Measurements from ENCODE around the gene NDUFAF2.

NDUFAF2 gene

GRCh38 chr5:60945813-60946187 lies 795 bp downstream of the NDUFAF2 start:
- peaks cover 74% of the 10 kb centered on the region for H3K79me2 ChIP-seq (ENCODE audit: insufficient read depth, low read depth)
- peak overlapping the region; percentile 23 for H3K4me3 ChIP-seq (IDR thresholded peaks at IDR 0.05; ENCODE audit: insufficient read depth, low read depth, low read length)
- H3K36me3 ChIP-seq (ENCODE audit: insufficient read depth) = no peaks in the 10 kb centered on the region
- no peaks in the 10 kb centered on the region for H3K27me3 ChIP-seq (ENCODE audit: insufficient read depth, low read depth)
- peak overlapping the region; percentile 84 for H2AFZ ChIP-seq (ENCODE audit: low read depth)
- peaks cover 22% of the 10 kb centered on the region for H3K4me1 ChIP-seq (ENCODE audit: low read depth, poor library complexity, severe bottlenecking)
- peak overlapping the region; percentile 83 for H3K27ac ChIP-seq
- H4K20me1 ChIP-seq (ENCODE audit: insufficient read depth) = no peaks in the 10 kb centered on the region
- H3K4me2 ChIP-seq = peak overlapping the region; percentile 71
- no peak for TF ChIP-seq CTCF (conservative IDR thresholded peaks at IDR 0.05; ENCODE audit: low read depth, low read length)
- peak overlapping the region; percentile 93 for H3K9ac ChIP-seq

- Histone ChIP-seq H4K20me1 (ENCODE audit: insufficient read depth) (no peaks in the 10 kb centered on the region), H3K9ac (no peak overlapping the region), H3K4me3 (IDR thresholded peaks at IDR 0.05; ENCODE audit: insufficient read depth, low read depth, low read length) (no peak overlapping the region), H3K4me2 (no peak overlapping the region), H3K79me2 (ENCODE audit: insufficient read depth, low read depth) (peaks cover 74% of the 10 kb centered on the region), H2AFZ (ENCODE audit: low read depth) (no peak overlapping the region), H3K4me1 (ENCODE audit: low read depth, poor library complexity, severe bottlenecking) (peaks cover 16% of the 10 kb centered on the region), H3K36me3 (ENCODE audit: insufficient read depth) (no peaks in the 10 kb centered on the region), H3K27me3 (ENCODE audit: insufficient read depth, low read depth) (no peaks in the 10 kb centered on the region), H3K27ac (no peak overlapping the region)
- TF ChIP-seq CTCF (conservative IDR thresholded peaks at IDR 0.05; ENCODE audit: low read depth, low read length) = no peak
Measured at GRCh38 chr5:60948738-60949137, 3.7 kb downstream of the NDUFAF2 start.

- TF ChIP-seq CTCF (conservative IDR thresholded peaks at IDR 0.05; ENCODE audit: low read depth, low read length) = no peak
- Histone ChIP-seq H3K36me3 (ENCODE audit: insufficient read depth) (no peaks in the 10 kb centered on the region), H3K4me3 (IDR thresholded peaks at IDR 0.05; ENCODE audit: insufficient read depth, low read depth, low read length) (no peak overlapping the region), H3K9ac (no peak overlapping the region), H2AFZ (ENCODE audit: low read depth) (no peak overlapping the region), H3K79me2 (ENCODE audit: insufficient read depth, low read depth) (peaks cover 67% of the 10 kb centered on the region), H4K20me1 (ENCODE audit: insufficient read depth) (no peaks in the 10 kb centered on the region; the same call in 1 of the 2 replicates), H3K4me1 (ENCODE audit: low read depth, poor library complexity, severe bottlenecking) (peaks cover 11% of the 10 kb centered on the region), H3K27me3 (ENCODE audit: insufficient read depth, low read depth) (no peaks in the 10 kb centered on the region), H3K27ac (no peak overlapping the region), H3K4me2 (no peak overlapping the region)
Measured at GRCh38 chr5:60955239-60955638, 10.2 kb downstream of the NDUFAF2 start.

- H3K4me3 ChIP-seq (IDR thresholded peaks at IDR 0.05; ENCODE audit: insufficient read depth, low read depth, low read length) = no peak overlapping the region
- H3K27ac ChIP-seq = no peak overlapping the region
- H3K36me3 ChIP-seq (ENCODE audit: insufficient read depth) = no peaks in the 10 kb centered on the region
- no peaks in the 10 kb centered on the region; the same call in 1 of the 2 replicates for H4K20me1 ChIP-seq (ENCODE audit: insufficient read depth)
- no peak for TF ChIP-seq CTCF (conservative IDR thresholded peaks at IDR 0.05; ENCODE audit: low read depth, low read length)
- peaks cover 43% of the 10 kb centered on the region; the same call in 1 of the 2 replicates for H3K79me2 ChIP-seq (ENCODE audit: insufficient read depth, low read depth)
- no peak overlapping the region for H3K4me2 ChIP-seq
- no peaks in the 10 kb centered on the region for H3K27me3 ChIP-seq (ENCODE audit: insufficient read depth, low read depth)
- H3K4me1 ChIP-seq (ENCODE audit: low read depth, poor library complexity, severe bottlenecking) = peaks cover 26% of the 10 kb centered on the region
- no peak overlapping the region for H3K9ac ChIP-seq
- no peak overlapping the region for H2AFZ ChIP-seq (ENCODE audit: low read depth)
Measured at GRCh38 chr5:60958088-60958487, 13.1 kb downstream of the NDUFAF2 start.
